HCT116 (cell line): ENCODE measurements around the gene XRCC3. TPM values are rescaled to one million over a fixed set of nuclear protein-coding genes. Genes with fewer than 3 reads are reported as not detected.

Experiments
- ATAC-seq: fragments of 200-7000 bp; cut with Tn5 transposase; 2 replicates; pipeline ENCODE4 v1.9.1; 2020; ENCODE audit warnings: mild to moderate bottlenecking, moderate library complexity
- BruUV-seq: library from RNA; stranded (reverse); fragments of 400-500 nt; replicated peaks from 2 replicates; lab custom pipeline; 2021; lab: Mats Ljungman, UMichigan
- CTCF ChIA-PET: fragments of 300-600 bp; sonication (Branson Sonifier 250); formaldehyde crosslinking; loops from one replicate; lab custom pipeline; 2021; ENCODE audit warnings: antibody characterized with exemption; lab: Charles Lee
- POLR2A ChIA-PET: fragments of 300-600, 350-600 bp; sonication (Branson Sonifier 250); formaldehyde crosslinking; loops from one replicate; lab custom pipeline; 2021; ENCODE audit warnings: antibody characterized with exemption; lab: Charles Lee
- RAD21 ChIA-PET, 2 experiments: fragments of 300-600 bp; sonication (Branson Sonifier 250); formaldehyde crosslinking; loops; one replicate each; lab custom pipeline; 2023; ENCODE audit warnings: low total read pairs in 2 of 2; ENCODE audit not compliant: uncharacterized antibody in 2 of 2, unreplicated experiment in 2 of 2, low non-redundant PET in 1 of 2; lab: Charles Lee
- DNase-seq: peaks from one replicate; pipeline ENCODE4 v3.0.0-alpha.2; 2010; ENCODE audit warnings: low read depth, low spot score
- H2AFZ ChIP-seq: fragments of 200-600 bp; shearing (Covaris generic), sonication (generic); 2 replicates; pipeline ENCODE4 v1.6.1; 2017; ENCODE audit warnings: low read depth, mixed run types, mixed read lengths, antibody characterized with exemption, low read length; ENCODE audit not compliant: poor library complexity, severe bottlenecking
- H3K27ac ChIP-seq: 2 replicates; pipeline ENCODE4 v1.5.1; 2012; ENCODE audit warnings: low read depth, low read length
- H3K27me3 ChIP-seq: fragments of 200-600 bp; sonication (generic); 2 replicates; pipeline ENCODE4 v1.6.1; 2016; ENCODE audit warnings: mixed run types, low read length, mixed read lengths; ENCODE audit not compliant: insufficient read depth
- H3K36me3 ChIP-seq, 2 experiments: fragments of 200-500 bp in 1 of 2; fragments of 200-600 bp in 1 of 2; sonication (Bioruptor generic) in 1 of 2; sonication (generic) in 1 of 2; 2 replicates each; pipeline versions ENCODE4 v1.5.1 to v1.6.1; 2014 to 2016; ENCODE audit warnings: low read length in 2 of 2, inconsistent platforms in 1 of 2, mixed read lengths in 1 of 2, mixed run types in 1 of 2; ENCODE audit not compliant: insufficient read depth in 2 of 2, control insufficient read depth in 1 of 2
- H3K4me1 ChIP-seq, 2 experiments: fragments of 200-600 bp in 1 of 2; sonication (generic) in 1 of 2; 2 replicates each; pipeline versions ENCODE4 v1.5.1 to v1.6.1; 2012 to 2017; ENCODE audit warnings: low read length in 2 of 2, inconsistent platforms in 1 of 2, mild to moderate bottlenecking in 1 of 2, mixed read lengths in 1 of 2, mixed run types in 1 of 2, moderate library complexity in 1 of 2; ENCODE audit not compliant: insufficient read depth in 2 of 2, control insufficient read depth in 1 of 2
- H3K4me2 ChIP-seq: fragments of 200-600 bp; sonication (generic); 2 replicates; pipeline ENCODE4 v1.6.1; 2017; ENCODE audit warnings: mixed run types, low read length, mixed read lengths
- H3K4me3 ChIP-seq, 2 experiments: fragments of 200-600 bp in 1 of 2; sonication (generic) in 1 of 2; replicated peaks in 1 of 2; 2 replicates each; pipeline ENCODE4 v1.5.1; 2011 to 2016; ENCODE audit warnings: low read length in 2 of 2, control low read depth in 1 of 2, low read depth in 1 of 2, mild to moderate bottlenecking in 1 of 2, mixed read lengths in 1 of 2, mixed run types in 1 of 2
- H3K79me2 ChIP-seq: fragments of 200-600 bp; sonication (generic); 2 replicates; pipeline ENCODE4 v1.6.1; 2017; ENCODE audit warnings: mild to moderate bottlenecking, mixed run types, low read length, moderate library complexity, mixed read lengths; ENCODE audit not compliant: insufficient read depth
- H3K9ac ChIP-seq: fragments of 200-600 bp; sonication (generic); 2 replicates; pipeline ENCODE4 v1.6.1; 2016; ENCODE audit warnings: low read length, mixed read lengths
- H3K9me2 ChIP-seq: fragments of 200-600 bp; sonication (generic), shearing (Covaris generic); 2 replicates; pipeline ENCODE4 v1.6.1; 2017; ENCODE audit warnings: mixed run types, mild to moderate bottlenecking, moderate library complexity; ENCODE audit not compliant: insufficient read depth
- H3K9me3 ChIP-seq, 2 experiments: fragments of 200-500 bp in 1 of 2; fragments of 200-600 bp in 1 of 2; sonication (Bioruptor generic) in 1 of 2; sonication (generic) in 1 of 2; 2 replicates each; pipeline ENCODE4 v1.6.1; 2014 to 2017; ENCODE audit warnings: low read length in 2 of 2, mixed read lengths in 2 of 2, inconsistent platforms in 1 of 2, low read depth in 1 of 2, mild to moderate bottlenecking in 1 of 2, mixed run types in 1 of 2, moderate library complexity in 1 of 2; ENCODE audit not compliant: control insufficient read depth in 1 of 2, insufficient read depth in 1 of 2
- H4K20me1 ChIP-seq: fragments of 200-600 bp; sonication (generic), shearing (Covaris generic); 2 replicates; pipeline ENCODE4 v1.6.1; 2017; ENCODE audit warnings: mixed run types, mild to moderate bottlenecking, moderate library complexity; ENCODE audit not compliant: insufficient read depth
- CEBPB ChIP-seq: IDR thresholded peaks from 2 replicates; pipeline ENCODE4 v1.6.1; 2012; ENCODE audit warnings: low read depth
- CTCF ChIP-seq, 3 experiments: fragments of 200-600 bp in 1 of 3; sonication (generic) in 1 of 3; IDR thresholded peaks in 2 of 3; conservative IDR thresholded peaks in 1 of 3; 2 replicates each; pipeline ENCODE4 v1.5.1; 2012 to 2017; ENCODE audit warnings: low read depth in 2 of 3, low read length in 2 of 3, antibody characterized with exemption in 1 of 3, borderline replicate concordance in 1 of 3, control low read depth in 1 of 3, mild to moderate bottlenecking in 1 of 3, mixed read lengths in 1 of 3, mixed run types in 1 of 3, moderate library complexity in 1 of 3; ENCODE audit not compliant: insufficient read depth in 1 of 3
- ELF1 ChIP-seq: IDR thresholded peaks from 2 replicates; pipeline ENCODE4 v1.6.1; 2012; ENCODE audit warnings: low read depth, borderline replicate concordance
- EZH2 ChIP-seq: fragments of 200-600 bp; sonication (generic); IDR thresholded peaks from 2 replicates; pipeline ENCODE4 v1.6.1; 2017; ENCODE audit warnings: antibody characterized with exemption, mixed run types
- FOSL1 ChIP-seq: IDR thresholded peaks from 2 replicates; pipeline ENCODE4 v1.6.1; 2012; ENCODE audit warnings: low read depth
- POLR2A ChIP-seq: IDR thresholded peaks from 2 replicates; pipeline ENCODE4 v1.7.0; 2011; ENCODE audit warnings: borderline replicate concordance; ENCODE audit not compliant: insufficient read depth, insufficient read length; ENCODE audit errors: extremely low read depth
- POLR2AphosphoS5 ChIP-seq: IDR thresholded peaks from 2 replicates; pipeline ENCODE4 v1.6.1; 2011; ENCODE audit warnings: mild to moderate bottlenecking, low read depth, low read length, moderate library complexity
- RAD21 ChIP-seq: IDR thresholded peaks from 2 replicates; pipeline ENCODE4 v1.6.1; 2012; ENCODE audit warnings: low read depth, mild to moderate bottlenecking
- SP1 ChIP-seq: IDR thresholded peaks from 2 replicates; pipeline ENCODE4 v1.6.1; 2012; ENCODE audit warnings: low read depth
- SRF ChIP-seq: IDR thresholded peaks from 2 replicates; pipeline ENCODE4 v1.6.1; 2012; ENCODE audit warnings: low read depth
- TCF7L2 ChIP-seq: IDR thresholded peaks from 2 replicates; pipeline ENCODE4 v1.7.0; 2011; ENCODE audit warnings: borderline replicate concordance, inconsistent platforms; ENCODE audit not compliant: insufficient read depth, insufficient read length; ENCODE audit errors: extremely low read depth
- YY1 ChIP-seq: IDR thresholded peaks from 2 replicates; pipeline ENCODE4 v1.6.1; 2011; ENCODE audit warnings: low read length, low read depth, moderate library complexity, mild to moderate bottlenecking; ENCODE audit not compliant: insufficient replicate concordance; ENCODE audit errors: extremely low read depth
- ZFX ChIP-seq: fragments of 450-650 bp; IDR thresholded peaks from 2 replicates; pipeline ENCODE4 v1.6.1; 2017
- ZNF274 ChIP-seq: fragments of 200-500 bp; sonication (Bioruptor generic); IDR thresholded peaks from 2 replicates; pipeline ENCODE4 v1.6.1; 2014; ENCODE audit warnings: mild to moderate bottlenecking, low read depth, low read length, inconsistent platforms
- intact Hi-C: fragments of 100-400 bp; cut with micrococcal nuclease; formaldehyde crosslinking; loops from 2 replicates; pipeline ENCODE4 v1.10.0; 2022
- total RNA-seq: library from RNA; stranded (reverse); gene quantifications from one replicate; pipeline ENCODE4 v1.2.1, GENCODE V29; 2021; ENCODE audit not compliant: unreplicated experiment
- TF ChIP-seq, protein P1 (sequence below): IDR thresholded peaks from 2 replicates; pipeline ENCODE4 v1.6.1; 2012
- TF ChIP-seq, protein P2 (sequence below): IDR thresholded peaks from 2 replicates; pipeline ENCODE4 v1.6.1; 2012; ENCODE audit warnings: low read depth

XRCC3 gene
- total RNA-seq, 1 experiment from 2014 or later: 48.7 TPM

GRCh38 chr14:103762036-103762435 is 46.8 kb upstream of the XRCC3 start:
- no peak overlapping the region for H3K9ac ChIP-seq
- H3K4me2 ChIP-seq: no peak overlapping the region
- H2AFZ ChIP-seq: no peak overlapping the region
- ChIA-PET CTCF (no interaction called here), POLR2A (no interaction called here), RAD21 (no interaction called here)
- BruUV-seq: no TSS peak
- no peaks in the 10 kb centered on the region for H3K9me3 ChIP-seq
- no peak for TF ChIP-seq SP1
- intact Hi-C loops: no loop called here
- H3K36me3 ChIP-seq: no peaks in the 10 kb centered on the region
- DNase-seq: no peak
- H4K20me1 ChIP-seq: no peaks in the 10 kb centered on the region
- ATAC-seq: no peak
- H3K4me3 ChIP-seq: no peak overlapping the region
- H3K27ac ChIP-seq: no peak overlapping the region
- H3K4me1 ChIP-seq: no peaks in the 10 kb centered on the region
- no peaks in the 10 kb centered on the region for H3K9me2 ChIP-seq
- no peaks in the 10 kb centered on the region for H3K27me3 ChIP-seq
- no peaks in the 10 kb centered on the region for H3K79me2 ChIP-seq

GRCh38 chr14:103758059-103758776 is 43.0 kb upstream of the XRCC3 start:
- Histone ChIP-seq H3K4me3 (no peak overlapping the region), H3K27me3 (no peaks in the 10 kb centered on the region), H3K9me2 (no peaks in the 10 kb centered on the region), H3K4me1 (no peaks in the 10 kb centered on the region), H3K4me2 (no peak overlapping the region), H3K79me2 (no peaks in the 10 kb centered on the region), H3K9ac (no peak overlapping the region), H3K27ac (no peak overlapping the region), H3K9me3 (no peaks in the 10 kb centered on the region), H4K20me1 (no peaks in the 10 kb centered on the region), H3K36me3 (peaks cover 2 to 4% of the 10 kb centered on the region in 2 experiments; a peak in 1 of 4 replicates), H2AFZ (no peak overlapping the region)
- CTCF ChIA-PET: no interaction called here
- POLR2A ChIA-PET: no interaction called here
- no TSS peak for BruUV-seq
- RAD21 ChIA-PET: no interaction called here
- DNase-seq (no peak), ATAC-seq (no peak)
- intact Hi-C loops: no loop called here
- TF ChIP-seq ZFX (no peak), TCF7L2 (no peak), CEBPB (no peak), ZNF274 (no peak), CTCF (IDR thresholded peaks at IDR 0.05 in 2 of 3, conservative IDR thresholded peaks at IDR 0.05 in 1 of 3; ENCODE audit: borderline replicate concordance in 1 of 3, insufficient read depth in 1 of 3, low read depth in 2 of 3, low read length in 2 of 3) (no peak), FOSL1 (no peak), YY1 (no peak), EZH2 (no peak), POLR2AphosphoS5 (no peak), ELF1 (no peak), RAD21 (no peak), SRF (no peak), POLR2A (no peak)
- TF ChIP-seq, protein P1, sequence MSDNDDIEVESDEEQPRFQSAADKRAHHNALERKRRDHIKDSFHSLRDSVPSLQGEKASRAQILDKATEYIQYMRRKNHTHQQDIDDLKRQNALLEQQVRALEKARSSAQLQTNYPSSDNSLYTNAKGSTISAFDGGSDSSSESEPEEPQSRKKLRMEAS: no peak
- TF ChIP-seq, protein P2, sequence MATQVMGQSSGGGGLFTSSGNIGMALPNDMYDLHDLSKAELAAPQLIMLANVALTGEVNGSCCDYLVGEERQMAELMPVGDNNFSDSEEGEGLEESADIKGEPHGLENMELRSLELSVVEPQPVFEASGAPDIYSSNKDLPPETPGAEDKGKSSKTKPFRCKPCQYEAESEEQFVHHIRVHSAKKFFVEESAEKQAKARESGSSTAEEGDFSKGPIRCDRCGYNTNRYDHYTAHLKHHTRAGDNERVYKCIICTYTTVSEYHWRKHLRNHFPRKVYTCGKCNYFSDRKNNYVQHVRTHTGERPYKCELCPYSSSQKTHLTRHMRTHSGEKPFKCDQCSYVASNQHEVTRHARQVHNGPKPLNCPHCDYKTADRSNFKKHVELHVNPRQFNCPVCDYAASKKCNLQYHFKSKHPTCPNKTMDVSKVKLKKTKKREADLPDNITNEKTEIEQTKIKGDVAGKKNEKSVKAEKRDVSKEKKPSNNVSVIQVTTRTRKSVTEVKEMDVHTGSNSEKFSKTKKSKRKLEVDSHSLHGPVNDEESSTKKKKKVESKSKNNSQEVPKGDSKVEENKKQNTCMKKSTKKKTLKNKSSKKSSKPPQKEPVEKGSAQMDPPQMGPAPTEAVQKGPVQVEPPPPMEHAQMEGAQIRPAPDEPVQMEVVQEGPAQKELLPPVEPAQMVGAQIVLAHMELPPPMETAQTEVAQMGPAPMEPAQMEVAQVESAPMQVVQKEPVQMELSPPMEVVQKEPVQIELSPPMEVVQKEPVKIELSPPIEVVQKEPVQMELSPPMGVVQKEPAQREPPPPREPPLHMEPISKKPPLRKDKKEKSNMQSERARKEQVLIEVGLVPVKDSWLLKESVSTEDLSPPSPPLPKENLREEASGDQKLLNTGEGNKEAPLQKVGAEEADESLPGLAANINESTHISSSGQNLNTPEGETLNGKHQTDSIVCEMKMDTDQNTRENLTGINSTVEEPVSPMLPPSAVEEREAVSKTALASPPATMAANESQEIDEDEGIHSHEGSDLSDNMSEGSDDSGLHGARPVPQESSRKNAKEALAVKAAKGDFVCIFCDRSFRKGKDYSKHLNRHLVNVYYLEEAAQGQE: no peak
